Measurements from ENCODE around the gene AKR7A2. TPM values are rescaled to one million over a fixed set of nuclear protein-coding genes. Genes with fewer than 3 reads are reported as not detected.
A peak's percentile ranks its signal among the peaks of the same experiment; 100 is the strongest.

AKR7A2 gene
- total and polyA plus RNA-seq, 2 experiments from 2014 or later = 20.8 to 53.6 TPM

GRCh38 chr1:19312782-19313635, 1.1 kb upstream of the AKR7A2 start:
- Mint-ChIP-seq H3K36me3 (ENCODE audit: low read depth) (peaks cover 10% of the 10 kb centered on the region), H3K4me3 (peak overlapping the region; percentile 83), H3K27me3 (ENCODE audit: insufficient read depth, low read depth, poor library complexity) (peaks cover 5% of the 10 kb centered on the region), H3K27ac (no peak overlapping the region), H3K4me1 (peaks cover 22% of the 10 kb centered on the region), H3K9me3 (no peaks in the 10 kb centered on the region)
- Histone ChIP-seq H3K4me2 (peak overlapping the region; percentile 92), H2AFZ (peak overlapping the region; percentile 59; the same call in 1 of the 2 replicates), H3K27me3 (ENCODE audit: insufficient read depth) (peaks cover 10% of the 10 kb centered on the region), H3K36me3 (ENCODE audit: insufficient read depth) (no peaks in the 10 kb centered on the region), H3K4me1 (ENCODE audit: insufficient read depth) (0 out of 2 replicates have a peak, but pooled peaks cover 8% of the 10 kb centered on the region), H4K20me1 (replicated peaks; ENCODE audit: insufficient read depth) (0 out of 2 replicates have a peak, but pooled peaks cover 3% of the 10 kb centered on the region), H3K79me2 (replicated peaks; ENCODE audit: insufficient read depth) (no peaks in the 10 kb centered on the region; the same call in 1 of the 2 replicates), H3K9me2 (ENCODE audit: insufficient read depth) (no peaks in the 10 kb centered on the region), H3K4me3 (peak overlapping the region; percentile 92), H3F3A (replicated peaks; ENCODE audit: low read depth) (no peaks in the 10 kb centered on the region), H3K27ac (ENCODE audit: low read depth) (no peak overlapping the region)
- ATAC-seq = no peak
- TF ChIP-seq CTCF (conservative IDR thresholded peaks at IDR 0.05; ENCODE audit: low read depth in 2 of 2) = no peak
- TF ChIP-seq STAT1 (IDR thresholded peaks at IDR 0.05; ENCODE audit: unreplicated experiment) = no peak
- DNase-seq (ENCODE audit: low spot score) = no peak

DNA sequence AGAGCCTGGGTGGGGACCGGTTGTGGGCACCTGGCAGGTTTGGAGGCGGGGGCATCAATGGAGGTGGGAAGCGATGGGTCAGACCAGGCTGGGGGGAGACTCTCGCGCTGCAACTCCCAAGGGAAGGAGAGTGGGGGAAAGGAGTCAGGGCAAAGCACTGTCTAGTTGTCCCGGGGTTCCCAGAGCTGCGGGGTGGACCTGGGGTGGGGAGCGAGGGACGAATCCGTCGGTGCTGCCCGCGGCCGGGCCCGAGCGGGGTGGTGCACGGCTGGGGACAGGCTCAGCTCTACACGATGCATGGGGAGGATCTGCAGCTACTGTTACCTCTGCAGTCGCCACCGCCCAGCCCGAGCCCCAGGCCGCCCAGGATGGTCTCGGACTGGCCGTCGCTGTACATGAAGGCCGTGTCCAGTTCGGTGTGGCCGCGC, 427 bp downstream of the AKR7A2 start:
- DNase-seq (ENCODE audit: low spot score) = no peak
- H3F3A ChIP-seq (replicated peaks; ENCODE audit: low read depth) = no peaks in the 10 kb centered on the region
- no peaks in the 10 kb centered on the region for H3K9me3 Mint-ChIP-seq
- peak overlapping the region; percentile 92 for H3K4me3 ChIP-seq
- H3K36me3 ChIP-seq (ENCODE audit: insufficient read depth) = no peaks in the 10 kb centered on the region
- peak; percentile 29 for ATAC-seq
- H3K4me2 ChIP-seq = peak overlapping the region; percentile 96
- peaks cover 19% of the 10 kb centered on the region for H3K36me3 Mint-ChIP-seq (ENCODE audit: low read depth)
- 0 out of 2 replicates have a peak, but pooled peaks cover 3% of the 10 kb centered on the region for H4K20me1 ChIP-seq (replicated peaks; ENCODE audit: insufficient read depth)
- H3K27me3 Mint-ChIP-seq (ENCODE audit: insufficient read depth, low read depth, poor library complexity) = peaks cover 5% of the 10 kb centered on the region
- peak overlapping the region; percentile 76 for H2AFZ ChIP-seq
- 0 out of 2 replicates have a peak, but pooled peaks cover 8% of the 10 kb centered on the region for H3K4me1 ChIP-seq (ENCODE audit: insufficient read depth)
- no peaks in the 10 kb centered on the region; the same call in 1 of the 2 replicates for H3K79me2 ChIP-seq (replicated peaks; ENCODE audit: insufficient read depth)
- no peak overlapping the region for H3K27ac ChIP-seq (ENCODE audit: low read depth)
- H3K9me2 ChIP-seq (ENCODE audit: insufficient read depth) = no peaks in the 10 kb centered on the region
- no peak overlapping the region for H3K27ac Mint-ChIP-seq
- TF ChIP-seq POLR2AphosphoS5 (IDR thresholded peaks at IDR 0.05; ENCODE audit: low read depth) = no peak
- no peak for TF ChIP-seq CTCF (conservative IDR thresholded peaks at IDR 0.05; ENCODE audit: low read depth in 2 of 2)
- TF ChIP-seq CREB1 (CRISPR knock-in tag; IDR thresholded peaks at IDR 0.05; ENCODE audit: low read depth) = no peak
- no peak for TF ChIP-seq ZNF114 (CRISPR knock-in tag; IDR thresholded peaks at IDR 0.05)
- no peak for TF ChIP-seq ZNF331 (CRISPR knock-in tag; IDR thresholded peaks at IDR 0.05; ENCODE audit: low read depth)
- peaks cover 10% of the 10 kb centered on the region for H3K27me3 ChIP-seq (ENCODE audit: insufficient read depth)
- H3K4me3 Mint-ChIP-seq = peak overlapping the region; percentile 84
- H3K4me1 Mint-ChIP-seq = peaks cover 19% of the 10 kb centered on the region
